Measurements from ENCODE around the gene CECR2. TPM values are rescaled to one million over a fixed set of nuclear protein-coding genes. Genes with fewer than 3 reads are reported as not detected.

CECR2 gene
- total and polyA plus RNA-seq, 2 of the 8 experiments (the other 6 are each of a cell fraction or from before 2014, with no cell fraction given), result 18.3 to 123 TPM

GRCh38 chr22:17319546-17319945 is 49.7 kb upstream of the CECR2 start:
- H3K4me2 ChIP-seq (ENCODE audit: insufficient read depth in 1 of 2, low read depth in 2 of 2, low read length in 2 of 2), result no peak overlapping the region
- no peak for TF ChIP-seq CHD1 (IDR thresholded peaks at IDR 0.05; ENCODE audit: low read depth, low read length)
- TF ChIP-seq RBBP5 (IDR thresholded peaks at IDR 0.05; ENCODE audit: borderline replicate concordance, low read depth, low read length), result no peak
- no peak for TF ChIP-seq ATF2 (IDR thresholded peaks at IDR 0.05; ENCODE audit: low read length)
- no peak for TF ChIP-seq SIX5 (IDR thresholded peaks at IDR 0.05; ENCODE audit: low read depth, low read length)

More at GRCh38 chr22:17319546-17319945, 49.7 kb upstream of the CECR2 start:
- no peak overlapping the region for H3K9ac ChIP-seq (replicated peaks in 1 of 4; ENCODE audit: extremely low read depth in 1 of 4, low read depth in 3 of 4, low read length in 3 of 4)
- ChIA-PET CTCF (ENCODE audit: partially characterized antibody) (interaction anchor here (0.6 to 1.6 kb wide), 10 partner anchors 9 to 224 kb away, joined by 3 to 5 read pairs (median 4); no protein-coding TSS in a partner anchor), POLR2A (ENCODE audit: partially characterized antibody) (interaction anchor here (1.2 kb wide), 1 partner anchor 15 kb away, joined by 3 read pairs; no protein-coding TSS in a partner anchor)
- H3K79me2 ChIP-seq (ENCODE audit: control insufficient read depth in 1 of 2, insufficient read depth in 2 of 2, low read length in 2 of 2), result no peaks in the 10 kb centered on the region
- FAIRE-seq (no peak), DNase-seq (ENCODE audit: low read depth in 1 of 2, low spot score in 2 of 2) (no peak)
- no peak overlapping the region for H2AK5ac ChIP-seq (ENCODE audit: low read depth, low read length)
- H4K91ac ChIP-seq (replicated peaks; ENCODE audit: insufficient read length, low read length), result no peak overlapping the region
- H2BK5ac ChIP-seq (ENCODE audit: low read depth, low read length), result no peak overlapping the region; the same call in 1 of the 2 replicates
- no peak overlapping the region for H3K18ac ChIP-seq (ENCODE audit: extremely low read depth, low read length)
- no peak overlapping the region for H4K8ac ChIP-seq (ENCODE audit: extremely low read depth, insufficient read depth, low read length)
- H3K23me2 ChIP-seq (ENCODE audit: low read depth, low read length), result no peaks in the 10 kb centered on the region
- H2BK120ac ChIP-seq (replicated peaks; ENCODE audit: low read depth, low read length), result no peak overlapping the region
- H3K4me1 ChIP-seq (replicated peaks in 1 of 4; ENCODE audit: control insufficient read depth in 3 of 4, insufficient read depth in 4 of 4, low read length in 3 of 4), result no peaks in the 10 kb centered on the region
- H3K23ac ChIP-seq (ENCODE audit: insufficient read length), result no peak overlapping the region
- no peak overlapping the region for H3K14ac ChIP-seq (ENCODE audit: insufficient read length)
- H3K27me3 ChIP-seq (replicated peaks in 1 of 4; ENCODE audit: control insufficient read depth in 3 of 4, extremely low read depth in 1 of 4, insufficient read depth in 3 of 4, low read length in 3 of 4), result no peaks in the 10 kb centered on the region; a peak in 1 of 7 replicates
- no peak overlapping the region for H3K27ac ChIP-seq (ENCODE audit: low read depth, low read length)
- no peak overlapping the region for H3K4me3 ChIP-seq (ENCODE audit: extremely low read depth in 1 of 4, insufficient read depth in 2 of 4, low read depth in 3 of 4, low read length in 4 of 4)
- H3K79me1 ChIP-seq (ENCODE audit: low read depth, low read length), result no peaks in the 10 kb centered on the region
- H3K56ac ChIP-seq (replicated peaks; ENCODE audit: insufficient read length, low read depth, low read length), result no peak overlapping the region
- no peak overlapping the region for H2AFZ ChIP-seq (ENCODE audit: low read length)
- no peaks in the 10 kb centered on the region for H4K20me1 ChIP-seq (replicated peaks in 1 of 2; ENCODE audit: control insufficient read depth in 1 of 2, insufficient read depth in 2 of 2, low read length in 2 of 2)
- no peaks in the 10 kb centered on the region for H3K36me3 ChIP-seq (ENCODE audit: control insufficient read depth in 2 of 4, insufficient read depth in 4 of 4, low read length in 3 of 4)
- H2BK15ac ChIP-seq (ENCODE audit: low read length), result no peak overlapping the region
- H2BK20ac ChIP-seq (ENCODE audit: low read length), result no peak overlapping the region
- 78% methylated on average over 5 of the region's 5 CpGs; no CpG with 5 or more reads in 1 of the 2 experiments for WGBS, 2 experiments (ENCODE audit: extremely low coverage in 1 of 2, insufficient coverage in 1 of 2, insufficient read length in 1 of 2, insufficient replicate concordance in 2 of 2, low coverage in 1 of 2, low lambda C conversion rate in 2 of 2, missing lambda C conversion rate in 1 of 2)
- H4K5ac ChIP-seq (ENCODE audit: insufficient read length, low read depth, low read length), result no peak overlapping the region
- H3K9me3 ChIP-seq (ENCODE audit: insufficient read depth in 2 of 2, low read depth in 1 of 2, low read length in 1 of 2), result no peaks in the 10 kb centered on the region
- H2BK12ac ChIP-seq (ENCODE audit: low read depth, low read length), result 0 out of 2 replicates have a peak overlapping the region, but pooled peaks have one; percentile 60
- H3K4ac ChIP-seq (replicated peaks; ENCODE audit: insufficient read length, low read depth, low read length), result no peak overlapping the region
